ENCODE measurements around the gene TBRG1.

Gene TBRG1

GRCh38 chr11:124657904-124658303 lies 35.2 kb downstream of the TBRG1 start:
- TF ChIP-seq MAX (IDR thresholded peaks at IDR 0.05; ENCODE audit: low read depth, low read length) (no peak), MYC (IDR thresholded peaks at IDR 0.05; ENCODE audit: low read depth, low read length) (no peak), CTCF (IDR thresholded peaks at IDR 0.05; ENCODE audit: low read depth, low read length) (no peak), POLR2A (IDR thresholded peaks at IDR 0.05; ENCODE audit: extremely low read depth, insufficient read length) (no peak)
- no peak overlapping the region for H3K4me3 ChIP-seq (ENCODE audit: low read depth, low read length)
- no peak for DNase-seq (ENCODE audit: low read depth)

GRCh38 chr11:124658501-124658900 lies 35.8 kb downstream of the TBRG1 start:
- DNase-seq (ENCODE audit: low read depth): no peak
- H3K4me3 ChIP-seq (ENCODE audit: low read depth, low read length): no peak overlapping the region
- TF ChIP-seq MAX (IDR thresholded peaks at IDR 0.05; ENCODE audit: low read depth, low read length) (no peak), CTCF (IDR thresholded peaks at IDR 0.05; ENCODE audit: low read depth, low read length) (no peak), MYC (IDR thresholded peaks at IDR 0.05; ENCODE audit: low read depth, low read length) (no peak), POLR2A (IDR thresholded peaks at IDR 0.05; ENCODE audit: extremely low read depth, insufficient read length) (no peak)

GRCh38 chr11:124658986-124659385 lies 36.3 kb downstream of the TBRG1 start:
- TF ChIP-seq CTCF (IDR thresholded peaks at IDR 0.05; ENCODE audit: low read depth, low read length): no peak
- TF ChIP-seq POLR2A (IDR thresholded peaks at IDR 0.05; ENCODE audit: extremely low read depth, insufficient read length): no peak
- no peak for TF ChIP-seq MAX (IDR thresholded peaks at IDR 0.05; ENCODE audit: low read depth, low read length)
- no peak for TF ChIP-seq MYC (IDR thresholded peaks at IDR 0.05; ENCODE audit: low read depth, low read length)
- no peak for DNase-seq (ENCODE audit: low read depth)
- no peak overlapping the region for H3K4me3 ChIP-seq (ENCODE audit: low read depth, low read length)

GRCh38 chr11:124661553-124661952 lies 38.9 kb downstream of the TBRG1 start:
- TF ChIP-seq MAX (IDR thresholded peaks at IDR 0.05; ENCODE audit: low read depth, low read length): no peak
- no peak for TF ChIP-seq CTCF (IDR thresholded peaks at IDR 0.05; ENCODE audit: low read depth, low read length)
- no peak for TF ChIP-seq POLR2A (IDR thresholded peaks at IDR 0.05; ENCODE audit: extremely low read depth, insufficient read length)
- no peak for TF ChIP-seq MYC (IDR thresholded peaks at IDR 0.05; ENCODE audit: low read depth, low read length)
- no peak overlapping the region for H3K4me3 ChIP-seq (ENCODE audit: low read depth, low read length)
- DNase-seq (ENCODE audit: low read depth): no peak

GRCh38 chr11:124662106-124662505 lies 39.4 kb downstream of the TBRG1 start:
- no peak overlapping the region for H3K4me3 ChIP-seq (ENCODE audit: low read depth, low read length)
- TF ChIP-seq CTCF (IDR thresholded peaks at IDR 0.05; ENCODE audit: low read depth, low read length) (no peak), MAX (IDR thresholded peaks at IDR 0.05; ENCODE audit: low read depth, low read length) (no peak), POLR2A (IDR thresholded peaks at IDR 0.05; ENCODE audit: extremely low read depth, insufficient read length) (no peak), MYC (IDR thresholded peaks at IDR 0.05; ENCODE audit: low read depth, low read length) (no peak)
- no peak for DNase-seq (ENCODE audit: low read depth)

- no peak for DNase-seq (ENCODE audit: low read depth)
- TF ChIP-seq CTCF (IDR thresholded peaks at IDR 0.05; ENCODE audit: low read depth, low read length): no peak
- no peak for TF ChIP-seq MAX (IDR thresholded peaks at IDR 0.05; ENCODE audit: low read depth, low read length)
- no peak for TF ChIP-seq POLR2A (IDR thresholded peaks at IDR 0.05; ENCODE audit: extremely low read depth, insufficient read length)
- TF ChIP-seq MYC (IDR thresholded peaks at IDR 0.05; ENCODE audit: low read depth, low read length): no peak
- no peak overlapping the region for H3K4me3 ChIP-seq (ENCODE audit: low read depth, low read length)
Observed at GRCh38 chr11:124663861-124664260, 41.2 kb downstream of the TBRG1 start.

Measured in NB4 (cell line).